GM18519 (cell line): ENCODE results near the gene WNK1.
"Not testable (repeated sequence)": the region's sequence is repeated elsewhere in the genome, so short reads cannot be mapped to it uniquely, and the experiment has no call there.

Experiments used
- ATAC-seq: cut with Tn5 transposase; IDR thresholded peaks from one replicate; pipeline ENCODE4 v1.9.1; 2021; ENCODE audit warnings: mild to moderate bottlenecking, moderate library complexity; ENCODE audit not compliant: unreplicated experiment, low FRiP score

The WNK1 gene

DNA sequence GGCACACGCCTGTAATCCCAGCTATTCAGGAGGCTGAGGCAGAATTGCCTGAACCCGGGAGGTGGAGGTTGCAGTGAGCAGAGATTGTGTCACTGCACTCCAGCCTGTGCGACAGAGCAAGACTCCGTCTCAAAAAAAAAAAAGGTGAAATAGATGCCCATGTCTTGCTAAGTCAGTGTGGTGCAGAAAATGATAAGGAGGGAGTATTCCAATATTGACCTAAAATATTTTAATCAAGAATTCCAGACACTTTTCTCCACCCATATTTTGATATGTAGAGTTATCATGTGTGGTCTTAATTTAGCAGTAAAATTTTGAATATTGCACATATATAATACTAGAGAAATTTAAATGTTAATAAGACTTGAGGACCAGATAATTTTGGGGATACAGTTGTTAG, 57.7 kb downstream of the WNK1 start:
- no peak for ATAC-seq

GRCh38 chr12:810671-811415, 58.5 kb downstream of the WNK1 start:
- ATAC-seq, result no peak

DNA sequence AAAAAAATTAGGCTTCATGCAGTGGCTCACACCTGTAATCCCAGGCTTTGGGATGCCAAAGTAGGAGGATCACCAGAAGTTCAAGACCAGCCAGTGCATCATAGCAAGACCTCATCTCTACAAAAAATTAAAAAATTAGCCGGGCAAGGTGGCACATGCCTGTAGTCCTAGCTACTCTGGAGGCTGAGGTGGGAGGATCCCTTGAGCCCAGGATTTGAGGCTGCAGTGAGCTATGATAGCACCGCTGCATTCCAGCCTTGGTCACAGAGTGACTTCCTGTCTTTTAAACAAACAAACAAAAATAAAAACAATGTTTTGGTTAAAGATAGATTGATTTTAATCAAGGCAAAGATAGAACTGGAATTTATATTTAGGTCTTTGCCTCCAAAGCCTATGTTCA, 60.6 kb downstream of the WNK1 start:
- no peak for ATAC-seq

GRCh38 chr12:817456-817855, 65.1 kb downstream of the WNK1 start:
- not testable (repeated sequence) for ATAC-seq

GRCh38 chr12:817941-818600, 65.7 kb downstream of the WNK1 start:
- ATAC-seq, result no peak

DNA sequence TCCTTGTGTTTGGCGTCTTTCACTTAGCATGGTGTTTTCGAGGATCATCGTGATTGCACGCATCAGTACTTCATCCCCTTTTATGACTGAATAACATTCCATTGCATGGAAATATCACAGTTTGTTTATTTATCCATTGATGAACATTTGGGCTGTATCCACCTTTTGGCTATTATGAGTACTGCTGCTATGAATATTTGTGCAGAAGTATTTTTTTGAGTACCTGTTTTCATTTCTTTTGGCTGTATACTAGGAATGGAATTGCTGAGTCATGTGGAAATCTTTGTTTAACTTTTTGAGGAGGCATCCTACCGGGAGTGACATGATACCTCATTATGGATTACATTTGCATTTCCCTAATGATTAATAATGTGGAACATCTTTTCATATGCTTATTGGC, 66.4 kb downstream of the WNK1 start:
- no peak for ATAC-seq

DNA sequence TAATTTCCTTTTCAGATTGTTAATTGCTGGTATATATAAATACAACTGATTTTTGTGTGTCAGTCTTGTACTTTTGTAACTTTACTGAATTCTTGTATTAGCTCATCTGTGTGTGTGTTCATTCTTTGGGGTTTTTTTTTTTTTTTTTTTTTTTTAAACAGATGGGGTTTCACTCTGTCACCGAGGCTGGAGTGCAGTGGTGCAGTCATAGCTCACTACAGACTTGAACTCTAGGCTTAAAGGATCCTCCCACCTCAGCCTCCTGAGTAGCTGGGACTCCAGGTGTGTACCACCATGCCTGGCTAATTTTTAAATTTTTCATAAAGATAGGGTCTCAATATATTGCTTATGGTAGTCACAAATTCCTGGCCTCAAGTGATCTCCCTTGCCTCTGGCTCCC, 68.0 kb downstream of the WNK1 start:
- no peak for ATAC-seq

DNA sequence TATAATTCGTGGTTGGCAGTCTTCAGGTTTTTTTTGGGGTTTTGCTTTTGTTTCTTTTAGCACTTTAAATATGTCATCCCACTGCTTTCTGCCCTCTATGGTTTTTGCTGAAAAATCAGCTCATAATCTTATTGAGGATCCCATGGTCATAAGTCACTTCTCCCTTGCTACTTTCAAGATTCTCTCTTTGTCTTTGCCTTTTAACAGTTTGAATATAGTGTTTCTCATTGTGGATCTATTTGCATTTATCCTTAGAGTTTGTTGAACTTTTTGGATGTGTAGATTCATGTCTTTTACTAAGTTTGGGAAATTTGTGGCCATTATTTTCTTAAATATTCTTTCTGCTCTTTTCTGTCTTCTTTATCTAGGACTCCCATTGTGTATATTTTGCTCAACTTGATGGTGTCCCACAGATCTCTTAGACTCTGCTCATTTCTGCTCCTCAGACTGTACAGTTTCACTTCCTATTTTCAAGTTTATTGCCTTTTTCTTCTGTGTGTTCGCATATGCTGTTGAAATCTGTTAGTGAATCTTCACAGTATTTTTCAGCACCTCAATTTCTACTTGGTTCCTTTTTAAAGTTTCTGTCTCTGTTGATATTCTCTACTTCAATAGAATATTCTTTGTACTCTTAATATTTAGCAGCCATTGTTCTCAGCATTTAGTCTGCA, 70.8 kb downstream of the WNK1 start:
- ATAC-seq, result peak; percentile 87

DNA sequence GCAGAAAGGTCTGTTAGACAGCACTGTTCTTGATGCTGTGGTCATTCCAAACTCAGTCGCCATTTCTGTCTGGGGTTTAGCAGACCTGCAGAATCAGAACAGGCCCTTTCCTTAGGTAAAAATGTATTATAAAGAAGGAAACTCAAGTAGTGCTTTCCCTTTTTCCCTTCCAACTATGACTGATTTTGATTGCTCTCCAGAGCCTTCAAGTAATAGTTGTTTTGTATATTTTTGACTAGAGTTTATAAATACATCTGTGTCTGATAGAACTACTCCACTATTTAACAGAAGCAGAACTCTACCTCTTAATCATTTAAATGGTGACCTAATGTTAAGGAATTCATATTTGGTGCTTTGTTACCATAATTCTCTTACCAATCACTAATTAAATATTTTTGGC, 74.0 kb downstream of the WNK1 start:
- ATAC-seq, result no peak

GRCh38 chr12:828726-829395, 76.5 kb downstream of the WNK1 start:
- no peak for ATAC-seq

GRCh38 chr12:830111-830867, 77.9 kb downstream of the WNK1 start:
- ATAC-seq, result no peak

DNA sequence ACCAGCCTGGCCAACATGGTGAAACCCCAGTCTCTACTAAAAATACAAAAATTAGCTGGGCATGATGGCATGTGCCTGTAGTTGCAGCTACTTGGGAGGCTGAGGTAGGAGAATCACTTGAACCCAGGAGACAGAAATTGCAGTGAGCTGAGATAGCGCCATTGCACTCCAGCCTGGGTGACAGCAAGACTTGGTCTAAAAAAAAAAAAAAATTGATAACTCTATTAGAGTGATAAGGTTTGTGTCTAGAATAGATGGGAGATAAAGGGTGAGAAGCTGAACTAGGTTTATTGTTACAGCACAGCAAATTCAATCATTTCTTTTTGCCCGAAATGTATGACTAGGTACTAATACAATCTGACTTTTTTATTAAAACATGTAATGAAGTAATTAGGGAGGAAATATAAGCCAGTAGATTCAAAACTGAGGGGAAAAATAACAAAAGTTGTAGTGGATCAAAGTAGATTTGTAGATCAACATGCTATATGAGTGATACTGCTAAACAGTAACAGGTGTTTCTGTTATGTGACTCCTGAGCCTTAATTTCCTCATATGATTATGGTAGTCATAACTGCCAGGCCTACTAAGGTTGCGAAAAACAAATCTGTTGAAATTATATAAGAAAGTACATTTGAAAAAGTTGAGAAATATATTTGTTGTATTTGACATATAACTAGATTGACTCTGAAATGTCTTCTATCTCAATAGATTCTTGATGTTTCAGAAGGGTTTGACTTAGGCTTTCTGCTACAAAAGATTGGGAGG, 83.6 kb downstream of the WNK1 start:
- no peak for ATAC-seq

GRCh38 chr12:836952-837351, 84.6 kb downstream of the WNK1 start:
- ATAC-seq, result no peak

GRCh38 chr12:837548-837947, 85.2 kb downstream of the WNK1 start:
- no peak for ATAC-seq

GRCh38 chr12:843609-844008, 91.2 kb downstream of the WNK1 start:
- no peak for ATAC-seq

DNA sequence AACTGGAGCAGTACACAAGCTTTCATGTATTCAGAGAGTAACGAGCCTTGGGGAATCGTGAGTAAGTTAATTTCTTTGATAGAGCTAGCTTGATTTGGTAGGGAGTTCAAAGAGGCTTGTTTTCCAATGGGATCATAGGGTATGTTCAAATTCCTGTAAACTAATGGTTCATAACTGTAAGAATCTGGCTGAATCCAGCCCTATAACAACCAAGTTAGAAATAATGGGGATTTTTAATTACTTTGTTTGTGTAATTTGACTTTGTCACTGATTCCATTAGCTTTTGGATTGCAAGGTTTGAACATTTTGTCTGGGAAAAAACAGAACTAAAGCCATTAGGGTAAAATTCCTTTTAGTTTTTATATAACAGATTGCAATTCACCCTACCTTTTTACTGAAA, 94.0 kb downstream of the WNK1 start:
- ATAC-seq, result no peak

DNA sequence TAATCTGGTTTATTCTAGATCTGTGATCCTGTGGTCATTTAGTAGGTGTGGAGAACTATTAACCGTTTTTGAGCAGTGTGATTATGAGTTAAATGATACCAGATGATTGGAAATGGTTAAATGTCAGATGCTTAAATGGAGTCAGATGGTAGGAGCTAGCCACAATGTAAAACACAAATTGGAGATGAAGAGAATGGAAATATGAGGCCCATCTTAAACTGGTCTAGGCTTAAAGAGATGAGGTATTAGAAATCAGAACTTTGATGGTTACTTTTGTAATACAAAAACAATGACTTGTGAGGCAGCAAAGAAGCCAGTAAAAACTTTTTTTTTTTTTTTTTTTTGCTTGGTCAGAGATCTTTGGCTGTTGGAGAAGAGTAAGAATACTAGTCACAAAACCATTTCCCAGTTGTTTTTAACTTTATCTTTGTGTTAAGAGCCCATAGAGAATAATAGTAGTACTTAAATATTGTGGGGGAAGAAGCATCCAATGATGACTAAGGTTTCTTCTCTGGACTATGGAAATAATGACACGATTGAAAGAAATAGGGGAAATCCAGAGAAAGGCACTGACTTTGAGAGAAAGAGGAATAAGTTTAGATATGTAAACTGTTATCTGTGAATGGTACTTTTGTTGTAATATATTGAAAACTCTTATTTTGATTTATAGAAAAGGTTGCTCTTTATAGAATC, 95.9 kb downstream of the WNK1 start:
- no peak for ATAC-seq

DNA sequence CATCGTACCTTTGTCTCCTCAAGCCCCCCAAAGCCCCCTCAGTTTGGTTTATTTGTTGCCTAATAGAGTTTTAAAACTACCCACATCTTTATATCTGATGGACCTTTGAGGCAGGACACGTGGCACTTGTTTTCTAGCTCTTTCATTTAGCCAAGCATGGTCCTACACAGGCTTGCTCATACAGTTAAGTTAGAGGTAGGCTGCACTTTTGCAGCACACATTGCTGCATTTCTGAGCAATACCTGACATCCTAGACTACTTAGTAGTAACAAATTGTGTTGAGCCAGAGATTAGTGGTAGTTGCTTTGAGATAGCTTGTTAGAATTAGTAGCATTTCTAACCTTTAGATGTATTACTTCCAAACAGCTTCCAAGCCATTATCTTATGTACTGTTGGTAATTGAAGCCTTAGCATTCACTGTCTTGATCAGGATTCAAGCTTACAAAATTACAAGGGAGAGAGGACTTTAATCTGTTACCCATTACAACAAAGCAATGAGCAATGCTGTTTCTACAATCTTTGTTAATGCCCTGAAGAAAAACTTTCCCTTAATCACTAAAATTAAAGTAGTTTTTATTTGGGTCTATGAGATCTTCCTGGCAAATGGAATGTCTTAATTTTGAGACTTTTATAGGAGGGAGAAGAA, 96.6 kb downstream of the WNK1 start:
- no peak for ATAC-seq
